Activated CD8-positive, alpha-beta memory T cell treated with anti-CD3 and anti-CD28 coated beads for 36 hours (primary cell): Measurements from ENCODE around the gene MGRN1. TPM values are rescaled to one million over a fixed set of nuclear protein-coding genes. Genes with fewer than 3 reads are reported as not detected.

Experiments
- CTCF ChIA-PET: fragments of 350-600 bp; sonication (Branson Sonifier 250); formaldehyde crosslinking; loops from one replicate; lab custom pipeline; 2021; ENCODE audit warnings: antibody characterized with exemption; lab: Charles Lee
- POLR2A ChIA-PET: fragments of 350-600 bp; sonication (Branson Sonifier 250); formaldehyde crosslinking; loops from one replicate; lab custom pipeline; 2021; ENCODE audit warnings: antibody characterized with exemption; lab: Charles Lee
- total RNA-seq, 2 experiments: library from RNA; stranded (reverse); gene quantifications; one replicate each; pipeline ENCODE4 v1.2.3, GENCODE V29; 2021

MGRN1 gene
- total RNA-seq, 2 experiments from 2014 or later = 61.9 to 64.2 TPM

GRCh38 chr16:4614571-4615383 is 9.8 kb upstream of the MGRN1 start, which contains the start of gene UBALD1:
Gene UBALD1 (minus strand): TSS chr16:4614888. CDS start chr16:4614797, 91 bp downstream.
- ChIA-PET POLR2A (interaction anchor here (1.0 to 3.3 kb wide), 3 partner anchors 10 to 120 kb away, joined by 3 to 22 read pairs (median 4); partner anchors contain the start of genes ANKS3, DNAAF8 and MGRN1), CTCF (interaction anchor here (1.0 to 2.5 kb wide), 2 partner anchors 10 to 50 kb away, joined by 3 to 14 read pairs; partner anchors contain the start of gene MGRN1)

DNA sequence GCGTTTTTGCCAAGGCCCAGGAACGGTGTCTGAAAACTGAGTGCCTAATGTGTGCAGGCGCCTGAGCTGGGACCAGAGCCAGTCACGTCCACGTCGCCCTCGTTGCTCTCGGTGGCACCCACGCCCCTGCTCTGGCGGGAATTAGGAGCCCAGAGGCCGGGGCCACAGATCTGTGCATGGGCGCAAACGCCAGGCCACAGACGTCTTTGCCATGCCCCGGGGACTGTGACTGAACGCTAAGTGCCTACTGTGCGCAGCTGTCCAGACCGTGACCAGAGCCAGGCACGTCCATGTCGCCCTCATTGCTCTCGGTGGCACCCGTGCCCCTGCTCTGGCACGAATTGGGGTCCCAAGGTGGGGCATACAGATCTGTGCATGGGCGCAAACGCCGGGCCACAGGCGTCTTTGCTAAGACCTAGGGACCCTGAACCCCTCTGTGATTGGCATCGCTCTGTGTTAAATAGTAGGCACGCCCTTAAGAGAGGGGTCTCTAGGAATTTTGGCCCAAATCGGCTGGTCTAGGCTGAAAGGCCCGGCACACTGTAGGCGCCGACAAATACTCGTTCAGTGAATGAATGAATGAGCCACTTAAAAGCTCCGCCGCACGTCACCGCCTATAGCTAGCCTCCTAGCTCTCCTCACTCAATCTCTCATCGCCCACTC is 9.1 kb upstream of the MGRN1 start:
- CTCF ChIA-PET = interaction anchor here (0.6 to 2.5 kb wide), 4 partner anchors 9 to 649 kb away, joined by 3 to 14 read pairs (median 3); partner anchors contain the start of gene MGRN1
- POLR2A ChIA-PET = interaction anchor here (0.9 to 3.3 kb wide), 5 partner anchors 9 to 150 kb away, joined by 3 to 22 read pairs (median 4); partner anchors contain the start of genes ANKS3, CDIP1, DNAAF8 and MGRN1

DNA sequence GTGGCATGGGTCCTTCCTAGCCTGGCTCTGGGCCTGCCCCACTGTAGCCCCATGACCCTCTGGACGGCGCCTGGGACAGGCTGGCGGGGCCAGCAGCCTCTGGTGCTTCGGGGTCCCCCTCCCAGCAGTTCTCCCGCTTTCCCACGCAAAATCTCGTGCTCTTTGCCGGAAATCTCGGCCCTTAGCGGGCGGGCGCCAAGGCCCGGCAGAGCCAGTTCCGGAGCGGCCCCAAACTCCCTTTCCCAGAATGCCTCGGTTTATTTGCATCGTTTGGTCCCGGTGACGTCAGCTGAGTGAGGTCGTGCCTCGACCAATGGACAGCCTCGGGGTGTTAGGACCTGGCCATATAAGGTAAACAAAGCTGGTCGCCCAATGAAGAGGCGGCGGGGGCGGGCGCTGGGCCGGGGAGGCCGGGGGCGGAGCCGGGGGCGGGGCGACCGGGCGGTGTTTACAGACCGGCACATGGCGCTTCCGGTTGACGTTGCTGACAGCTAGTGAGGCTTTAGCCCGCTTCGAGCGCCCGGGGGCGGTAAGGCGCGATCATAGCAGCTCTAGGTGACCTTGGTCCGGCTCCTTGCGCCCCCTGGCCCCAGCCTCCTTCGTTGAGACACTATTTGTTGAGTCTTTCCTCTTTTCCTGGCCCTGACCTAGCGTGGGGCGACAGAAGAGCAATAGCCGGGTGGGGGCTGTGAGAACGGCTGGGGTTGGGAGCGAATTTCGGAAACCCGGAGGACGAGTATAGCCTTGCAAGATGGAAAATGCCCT is 8.4 kb upstream of the MGRN1 start:
- ChIA-PET POLR2A (interaction anchor here (0.9 to 3.3 kb wide), 5 partner anchors 8 to 150 kb away, joined by 3 to 22 read pairs (median 4); partner anchors contain the start of genes ANKS3, CDIP1, DNAAF8 and MGRN1), CTCF (interaction anchor here (0.6 to 2.5 kb wide), 5 partner anchors 9 to 650 kb away, joined by 3 to 14 read pairs (median 3); partner anchors contain the start of gene MGRN1)

DNA sequence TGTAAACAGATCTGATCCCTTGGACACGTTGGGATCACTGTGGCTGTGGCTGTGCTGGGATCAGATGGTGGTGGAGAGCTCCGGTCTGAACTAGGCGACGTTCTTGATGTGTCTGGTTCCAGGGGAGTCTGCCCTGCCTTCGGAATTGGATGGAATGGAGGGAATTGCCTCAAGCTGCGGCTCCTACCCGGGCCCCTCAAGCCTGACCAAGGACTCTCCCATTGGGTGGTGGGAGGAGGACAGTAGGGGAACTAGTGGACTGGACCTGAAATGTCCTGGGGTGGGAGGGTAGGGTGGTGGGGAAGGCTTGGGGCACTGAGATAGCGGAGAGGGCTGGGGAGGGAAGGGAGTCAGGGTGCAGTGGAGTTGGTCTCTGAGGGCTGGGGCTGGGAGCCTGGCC is 6.7 kb upstream of the MGRN1 start:
- ChIA-PET CTCF (interaction anchor here (1.7 kb wide), 1 partner anchor 69 kb away, joined by 5 read pairs; no protein-coding TSS in a partner anchor), POLR2A (no interaction called here)

GRCh38 chr16:4618645-4619418 is 5.8 kb upstream of the MGRN1 start:
- ChIA-PET CTCF (interaction anchor here (1.7 kb wide), 1 partner anchor 70 kb away, joined by 5 read pairs; no protein-coding TSS in a partner anchor), POLR2A (no interaction called here)

- POLR2A ChIA-PET = interaction anchor here (1.0 to 2.7 kb wide), 2 partner anchors 8 to 208 kb away, joined by 3 to 22 read pairs; partner anchors contain the start of gene UBALD1
Measured at GRCh38 chr16:4623593-4623992, 1.0 kb upstream of the MGRN1 start.

GRCh38 chr16:4624827-4625559 is 367 bp downstream of the MGRN1 start:
- POLR2A ChIA-PET = interaction anchor here (0.6 to 2.7 kb wide), 5 partner anchors 9 to 353 kb away, joined by 3 to 22 read pairs (median 3); partner anchors contain the start of genes DNAAF8 and UBALD1
- CTCF ChIA-PET = interaction anchor here (0.6 to 2.6 kb wide), 11 partner anchors 9 to 148 kb away, joined by 3 to 14 read pairs (median 4); partner anchors contain the start of genes DNAAF8, HMOX2 and NUDT16L1

More at GRCh38 chr16:4623593-4623992, 1.0 kb upstream of the MGRN1 start:
- CTCF ChIA-PET = interaction anchor here (0.7 to 2.6 kb wide), 10 partner anchors 8 to 147 kb away, joined by 3 to 14 read pairs (median 4); partner anchors contain the start of gene HMOX2

DNA sequence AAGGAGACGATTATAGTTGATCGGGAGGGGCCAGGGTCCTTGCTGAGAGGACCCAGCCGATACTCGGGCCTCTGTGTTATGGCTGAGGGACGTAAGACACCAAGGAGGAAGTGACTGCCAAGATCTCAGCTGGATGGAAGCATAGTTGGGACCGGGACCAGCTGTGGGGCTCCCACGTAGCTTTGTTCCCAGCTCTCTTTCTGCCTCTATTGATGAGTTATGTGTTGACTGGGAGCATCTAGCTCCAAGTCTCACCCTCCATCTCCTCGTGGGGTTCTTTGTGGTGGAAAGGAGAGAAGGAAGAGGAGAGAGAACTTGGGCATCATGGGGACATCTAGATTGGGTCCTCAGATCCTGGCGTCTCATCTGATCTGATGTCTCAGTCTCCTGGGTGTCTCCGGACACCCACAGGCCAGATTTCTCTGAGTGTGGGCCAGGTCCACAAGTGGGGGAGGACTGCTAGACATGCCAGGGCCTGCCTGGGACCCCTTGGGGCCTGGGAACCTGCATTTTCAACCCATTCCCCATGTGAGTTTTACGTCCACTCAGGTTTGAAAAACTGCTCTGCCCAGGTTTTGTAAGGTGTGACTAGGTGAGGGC is 1.0 kb downstream of the MGRN1 start:
- POLR2A ChIA-PET = interaction anchor here (1.3 to 2.7 kb wide), 3 partner anchors 10 to 109 kb away, joined by 3 to 22 read pairs (median 4); partner anchors contain the start of genes DNAAF8 and UBALD1
- CTCF ChIA-PET = interaction anchor here (1.3 to 2.6 kb wide), 4 partner anchors 10 to 223 kb away, joined by 3 to 14 read pairs (median 3); partner anchors contain the start of genes DNAAF8 and NUDT16L1

DNA sequence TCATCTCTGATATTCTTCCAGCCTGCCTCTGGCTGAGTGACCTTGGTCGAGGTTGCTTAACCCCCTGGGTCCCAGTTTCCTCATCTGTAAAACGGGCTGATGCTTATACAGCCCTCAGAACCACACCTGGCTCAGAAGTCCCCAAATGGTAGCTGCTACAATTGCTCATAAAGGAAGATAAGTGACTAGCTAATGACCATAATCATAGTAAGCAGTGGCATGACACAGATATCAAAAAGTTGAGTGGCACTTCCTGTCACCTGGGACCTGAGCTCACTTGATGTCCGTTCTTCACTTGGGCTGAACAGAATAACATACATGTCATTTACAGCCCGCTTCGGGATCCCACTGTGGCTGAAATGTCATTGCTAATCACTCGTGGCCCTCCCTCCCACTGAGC is 1.8 kb downstream of the MGRN1 start:
- ChIA-PET CTCF (interaction anchor here (1.0 to 1.5 kb wide), 4 partner anchors 10 to 223 kb away, joined by 3 read pairs; partner anchors contain the start of gene DNAAF8), POLR2A (no interaction called here)

DNA sequence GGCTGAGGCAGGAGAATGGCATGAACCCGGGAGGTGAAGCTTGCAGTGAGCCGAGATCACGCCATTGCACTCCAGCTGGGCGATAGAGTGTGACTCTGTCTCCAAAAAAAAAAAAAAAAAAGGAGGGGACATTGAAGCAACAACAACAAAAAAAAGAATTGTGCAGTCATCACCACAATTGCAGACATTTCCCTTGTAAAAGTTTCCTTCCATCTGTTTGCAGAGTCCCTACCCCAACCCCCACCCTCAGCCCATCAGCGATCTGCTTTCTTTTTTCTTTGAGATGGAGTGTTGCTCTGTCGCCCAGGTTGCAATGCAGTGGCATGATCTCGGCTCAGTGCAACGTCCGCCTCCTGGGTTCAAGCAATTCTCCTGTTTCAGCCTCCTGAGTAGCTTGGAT is 3.7 kb downstream of the MGRN1 start:
- ChIA-PET CTCF (interaction anchor here (0.7 kb wide), 1 partner anchor 330 kb away, joined by 3 read pairs; the partner anchor contains the start of gene SEC14L5), POLR2A (no interaction called here)

DNA sequence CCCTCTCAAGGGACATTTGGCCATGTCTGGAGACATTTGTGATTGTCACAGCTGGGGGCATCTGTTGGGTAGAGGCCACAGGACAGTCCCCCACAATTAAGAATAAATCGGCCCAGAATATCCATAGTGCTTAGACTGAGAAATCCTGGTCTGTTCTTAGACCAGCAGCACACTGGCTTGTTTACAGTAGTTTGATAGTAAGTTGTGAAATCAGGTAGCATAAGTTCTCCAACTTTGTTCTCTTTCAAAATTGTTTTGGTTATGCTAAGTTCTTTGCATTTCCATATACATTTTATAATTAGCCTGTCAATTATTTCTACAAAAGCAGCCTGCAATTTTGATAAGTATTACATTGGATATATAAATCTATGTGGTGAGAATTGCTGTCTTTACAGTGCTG is 6.8 kb downstream of the MGRN1 start:
- ChIA-PET POLR2A (no interaction called here), CTCF (interaction anchor here (0.7 kb wide), 1 partner anchor 33 kb away, joined by 3 read pairs; no protein-coding TSS in a partner anchor)

GRCh38 chr16:4633910-4634635 is 9.4 kb downstream of the MGRN1 start:
- POLR2A ChIA-PET = no interaction called here
- CTCF ChIA-PET = no interaction called here

DNA sequence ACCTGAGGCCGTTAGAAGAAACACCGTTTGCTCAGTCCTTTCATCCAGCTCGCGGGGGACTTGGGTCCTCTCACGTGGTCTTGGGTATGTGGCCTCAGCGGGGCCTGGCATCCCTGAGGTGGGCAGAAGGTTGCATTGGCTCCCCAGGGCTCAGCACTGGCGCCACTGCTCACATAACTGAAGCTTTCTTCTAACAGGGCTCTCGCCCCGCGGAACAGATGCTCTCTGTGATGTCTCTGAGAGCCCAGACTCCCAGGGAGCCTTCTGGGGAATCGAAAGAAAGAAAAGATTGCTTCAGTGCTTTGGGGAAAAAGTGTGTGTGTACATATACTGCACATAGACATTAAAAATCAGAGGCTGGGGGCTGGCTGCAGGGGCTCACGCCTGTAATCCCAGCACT is 10.1 kb downstream of the MGRN1 start:
- CTCF ChIA-PET = interaction anchor here (1.5 kb wide), 1 partner anchor 128 kb away, joined by 4 read pairs; no protein-coding TSS in a partner anchor
- POLR2A ChIA-PET = no interaction called here

- ChIA-PET POLR2A (no interaction called here), CTCF (interaction anchor here (0.8 to 2.2 kb wide), 3 partner anchors 12 to 129 kb away, joined by 3 to 11 read pairs (median 4); partner anchors contain the start of gene MGRN1)
Measured at GRCh38 chr16:4636196-4636595, 11.6 kb downstream of the MGRN1 start.

GRCh38 chr16:4637501-4638166 is 13.0 kb downstream of the MGRN1 start:
- ChIA-PET POLR2A (no interaction called here), CTCF (interaction anchor here (2.2 kb wide), 1 partner anchor 13 kb away, joined by 11 read pairs; the partner anchor contains the start of gene MGRN1)
